ENCODE data around the gene CRIM1. TPM values are rescaled to one million over a fixed set of nuclear protein-coding genes. Genes with fewer than 3 reads are reported as not detected.
A peak's percentile ranks its signal among the peaks of the same experiment; 100 is the strongest.

Gene CRIM1
- total and polyA plus RNA-seq, 2 of the 8 experiments (the other 6 are each of a cell fraction or from before 2014, with no cell fraction given) = 9.4 to 28.4 TPM

DNA sequence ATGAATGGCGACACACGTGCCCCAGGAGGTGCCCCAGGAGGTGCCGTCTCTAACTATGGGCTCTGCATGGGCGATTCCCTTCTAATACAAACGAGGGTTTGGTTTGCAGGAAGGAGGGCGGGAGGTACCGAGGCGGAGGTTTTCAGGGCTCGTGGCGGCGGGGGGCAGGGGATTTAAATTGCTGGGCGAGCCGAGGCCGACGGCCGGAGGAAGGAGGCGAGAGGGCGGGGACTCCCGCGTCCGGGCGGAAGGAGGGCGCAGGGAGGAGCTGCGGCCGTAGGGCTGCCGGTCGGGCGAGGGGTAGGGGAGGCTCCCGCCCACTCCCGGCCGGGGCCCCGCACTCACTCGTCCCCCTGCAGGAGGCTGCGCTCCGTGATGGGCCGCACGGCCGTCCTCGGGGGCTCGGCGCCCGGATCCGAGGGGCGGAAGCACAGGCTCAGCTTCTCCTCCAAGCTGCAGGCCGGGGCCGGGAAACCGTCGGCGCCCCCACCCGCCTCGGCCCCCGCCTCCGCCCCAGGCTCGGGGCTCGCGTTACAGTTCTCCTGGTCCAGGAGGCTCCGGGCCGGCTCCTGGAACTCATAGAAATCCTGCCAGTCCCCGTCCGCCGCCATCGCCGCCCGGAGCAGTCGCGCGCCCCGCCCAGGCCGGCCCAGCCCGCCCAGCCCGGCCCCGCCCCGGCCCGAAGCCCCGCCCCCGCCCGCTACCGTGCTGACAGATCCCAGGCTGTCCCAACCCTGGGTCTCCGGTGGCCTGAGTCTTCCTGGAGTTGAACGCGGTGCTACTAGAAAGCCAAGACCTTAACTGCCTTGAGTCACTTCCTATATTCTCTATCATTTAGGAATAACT is 242.2 kb downstream of the CRIM1 start, which contains the start of gene FEZ2:
Gene FEZ2 (minus strand): TSS at position 637 of the 846 bp plus-strand sequence. CDS start 26 bp downstream, at position 611.
- H3K9ac ChIP-seq (replicated peaks in 1 of 4; ENCODE audit: extremely low read depth in 1 of 4, low read depth in 3 of 4, low read length in 3 of 4) = peak within 1 kb of the TSS; percentile 29 to 58 (median 45); a peak in 5 of 7 replicates
- peaks cover 6% of the 10 kb centered on the region for H3K23me2 ChIP-seq (ENCODE audit: low read depth, low read length)
- H3K4me2 ChIP-seq (ENCODE audit: insufficient read depth in 1 of 2, low read depth in 2 of 2, low read length in 2 of 2) = peak within 1 kb of the TSS; percentile 72
- FAIRE-seq (no peak), DNase-seq (ENCODE audit: low read depth in 1 of 2, low spot score in 2 of 2) (peak; percentile 84 to 89)
- no peak within 1 kb of the TSS for H2BK15ac ChIP-seq (ENCODE audit: low read length)
- H4K91ac ChIP-seq (replicated peaks; ENCODE audit: insufficient read length, low read length) = no peak within 1 kb of the TSS
- H3K79me2 ChIP-seq (ENCODE audit: control insufficient read depth in 1 of 2, insufficient read depth in 2 of 2, low read length in 2 of 2) = peaks cover 0 to 8% of the 10 kb centered on the region in 2 experiments; a peak in 1 of 4 replicates
- H3K27ac ChIP-seq (ENCODE audit: low read depth, low read length) = no peak within 1 kb of the TSS
- POLR2A ChIA-PET (ENCODE audit: partially characterized antibody) = interaction anchor here (0.7 to 1.5 kb wide), 8 partner anchors 11 to 61 kb away, joined by 3 to 6 read pairs (median 4); no protein-coding TSS in a partner anchor
- H3K4me1 ChIP-seq (replicated peaks in 1 of 4; ENCODE audit: control insufficient read depth in 3 of 4, insufficient read depth in 4 of 4, low read length in 3 of 4) = peaks cover 2 to 4% (median 3%) of the 10 kb centered on the region in 4 experiments; a peak in 1 of 7 replicates
- H2BK5ac ChIP-seq (ENCODE audit: low read depth, low read length) = no peak within 1 kb of the TSS
- H2AFZ ChIP-seq (ENCODE audit: low read length) = peak within 1 kb of the TSS; percentile 97
- CTCF ChIA-PET (ENCODE audit: partially characterized antibody) = interaction anchor here (0.6 kb wide), 1 partner anchor 71 kb away, joined by 3 read pairs; no protein-coding TSS in a partner anchor
- no peak within 1 kb of the TSS for H3K4ac ChIP-seq (replicated peaks; ENCODE audit: insufficient read length, low read depth, low read length)
- H4K8ac ChIP-seq (ENCODE audit: extremely low read depth, insufficient read depth, low read length) = peak within 1 kb of the TSS; percentile 80; the same call in 1 of the 2 replicates
- H3K4me3 ChIP-seq (ENCODE audit: extremely low read depth in 1 of 4, insufficient read depth in 2 of 4, low read depth in 3 of 4, low read length in 4 of 4) = peak within 1 kb of the TSS; percentile 55 to 81 (median 62)
- no peak within 1 kb of the TSS for H3K56ac ChIP-seq (replicated peaks; ENCODE audit: insufficient read length, low read depth, low read length)
- H2BK20ac ChIP-seq (ENCODE audit: low read length) = no peak within 1 kb of the TSS
- H3K9me3 ChIP-seq (ENCODE audit: insufficient read depth in 2 of 2, low read depth in 1 of 2, low read length in 1 of 2) = no peaks in the 10 kb centered on the region
- H2AK5ac ChIP-seq (ENCODE audit: low read depth, low read length) = no peak within 1 kb of the TSS
- H4K20me1 ChIP-seq (replicated peaks in 1 of 2; ENCODE audit: control insufficient read depth in 1 of 2, insufficient read depth in 2 of 2, low read length in 2 of 2) = peaks cover 5 to 12% of the 10 kb centered on the region in 2 experiments
- 5% methylated on average over 11 of the region's 81 CpGs; no CpG with 5 or more reads in 1 of the 2 experiments for WGBS, 2 experiments (ENCODE audit: extremely low coverage in 1 of 2, insufficient coverage in 1 of 2, insufficient read length in 1 of 2, insufficient replicate concordance in 2 of 2, low coverage in 1 of 2, low lambda C conversion rate in 2 of 2, missing lambda C conversion rate in 1 of 2)
- no peaks in the 10 kb centered on the region; a peak in 1 of 8 replicates for H3K36me3 ChIP-seq (ENCODE audit: control insufficient read depth in 2 of 4, insufficient read depth in 4 of 4, low read length in 3 of 4)
- peak within 1 kb of the TSS; percentile 79 for H4K5ac ChIP-seq (ENCODE audit: insufficient read length, low read depth, low read length)
- no peak within 1 kb of the TSS for H3K14ac ChIP-seq (ENCODE audit: insufficient read length)
- no peak within 1 kb of the TSS for H2BK120ac ChIP-seq (replicated peaks; ENCODE audit: low read depth, low read length)
- H3K23ac ChIP-seq (ENCODE audit: insufficient read length) = no peak within 1 kb of the TSS
- no peak within 1 kb of the TSS for H2BK12ac ChIP-seq (ENCODE audit: low read depth, low read length)
- peak within 1 kb of the TSS; percentile 87; the same call in 1 of the 2 replicates for H3K18ac ChIP-seq (ENCODE audit: extremely low read depth, low read length)
- no peaks in the 10 kb centered on the region; the same call in none of the 2 replicates for H3K79me1 ChIP-seq (ENCODE audit: low read depth, low read length)
- peaks cover 12 to 29% (median 23%) of the 10 kb centered on the region in 4 experiments; a peak in 6 of 7 replicates for H3K27me3 ChIP-seq (replicated peaks in 1 of 4; ENCODE audit: control insufficient read depth in 3 of 4, extremely low read depth in 1 of 4, insufficient read depth in 3 of 4, low read length in 3 of 4)
- TF ChIP-seq SIN3A (conservative IDR thresholded peaks at IDR 0.05 in 1 of 2, IDR thresholded peaks at IDR 0.05 in 1 of 2; ENCODE audit: low read depth in 1 of 2, low read length in 2 of 2) (peak in 1 of 2 experiments; percentile 30; a peak in 2 of 4 replicates), E2F6 (IDR thresholded peaks at IDR 0.05) (peak; percentile 48; the same call in 1 of the 2 replicates), ASH2L (IDR thresholded peaks at IDR 0.05; ENCODE audit: low read length) (peak; percentile 71), RAD21 (IDR thresholded peaks at IDR 0.05 in 1 of 2, conservative IDR thresholded peaks at IDR 0.05 in 1 of 2; ENCODE audit: low read depth in 2 of 2, low read length in 2 of 2) (no peak), CBX5 (IDR thresholded peaks at IDR 0.05; ENCODE audit: low read depth, low read length) (no peak), NRF1 (IDR thresholded peaks at IDR 0.05; ENCODE audit: low read depth, low read length) (no peak), MAFK (IDR thresholded peaks at IDR 0.05; ENCODE audit: low read depth, low read length) (no peak), TEAD4 (IDR thresholded peaks at IDR 0.05; ENCODE audit: low read depth, low read length) (no peak; the same call in none of the 2 replicates), POU5F1 (IDR thresholded peaks at IDR 0.05; ENCODE audit: low read depth, low read length) (no peak), BACH1 (IDR thresholded peaks at IDR 0.05; ENCODE audit: low read length) (no peak)
